Neutrophil (primary cell): ENCODE measurements around the gene ALG12.
A peak's percentile ranks its signal among the peaks of the same experiment; 100 is the strongest.

Source experiments
- H3K27ac ChIP-seq: fragments of 200-600 bp; sonication (generic); 2 replicates; pipeline ENCODE4 v1.5.1; 2016; ENCODE audit warnings: mild to moderate bottlenecking, moderate library complexity
- H3K27me3 ChIP-seq: fragments of 200-600 bp; sonication (generic); 2 replicates; pipeline ENCODE4 v1.6.0; 2016; ENCODE audit warnings: mild to moderate bottlenecking
- H3K36me3 ChIP-seq: fragments of 200-600 bp; sonication (generic); 2 replicates; pipeline ENCODE4 v1.5.1; 2017
- H3K4me1 ChIP-seq, 2 experiments: fragments of 200-600 bp in 1 of 2; sonication (generic) in 1 of 2; 1 replicate in 1 of 2; 2 replicates in 1 of 2; pipeline versions ENCODE4 v1.5.1 to v1.6.1; 2013 to 2016; ENCODE audit warnings: low read depth in 1 of 2, low read length in 1 of 2, mild to moderate bottlenecking in 1 of 2, moderate library complexity in 1 of 2; ENCODE audit not compliant: control insufficient read depth in 1 of 2, insufficient read depth in 1 of 2
- H3K4me3 ChIP-seq, 2 experiments: fragments of 200-600 bp in 1 of 2; sonication (generic) in 1 of 2; 1 replicate in 1 of 2; 2 replicates in 1 of 2; pipeline ENCODE4 v1.5.1; 2013 to 2016; ENCODE audit warnings: low read depth in 1 of 2, low read length in 1 of 2, mild to moderate bottlenecking in 1 of 2, moderate library complexity in 1 of 2
- H3K9me3 ChIP-seq: fragments of 200-600 bp; sonication (generic); 2 replicates; pipeline ENCODE4 v1.5.1; 2016
- TF ChIP-seq, protein P1 (sequence below): fragments of 200-600 bp; sonication (generic); IDR thresholded peaks from 2 replicates; pipeline ENCODE4 v1.5.1; 2016; ENCODE audit warnings: antibody characterized with exemption

ALG12 gene

GRCh38 chr22:49926916-49927315 lies 8.7 kb upstream of the ALG12 start:
- H3K4me3 ChIP-seq: no peak overlapping the region
- TF ChIP-seq, protein P1, sequence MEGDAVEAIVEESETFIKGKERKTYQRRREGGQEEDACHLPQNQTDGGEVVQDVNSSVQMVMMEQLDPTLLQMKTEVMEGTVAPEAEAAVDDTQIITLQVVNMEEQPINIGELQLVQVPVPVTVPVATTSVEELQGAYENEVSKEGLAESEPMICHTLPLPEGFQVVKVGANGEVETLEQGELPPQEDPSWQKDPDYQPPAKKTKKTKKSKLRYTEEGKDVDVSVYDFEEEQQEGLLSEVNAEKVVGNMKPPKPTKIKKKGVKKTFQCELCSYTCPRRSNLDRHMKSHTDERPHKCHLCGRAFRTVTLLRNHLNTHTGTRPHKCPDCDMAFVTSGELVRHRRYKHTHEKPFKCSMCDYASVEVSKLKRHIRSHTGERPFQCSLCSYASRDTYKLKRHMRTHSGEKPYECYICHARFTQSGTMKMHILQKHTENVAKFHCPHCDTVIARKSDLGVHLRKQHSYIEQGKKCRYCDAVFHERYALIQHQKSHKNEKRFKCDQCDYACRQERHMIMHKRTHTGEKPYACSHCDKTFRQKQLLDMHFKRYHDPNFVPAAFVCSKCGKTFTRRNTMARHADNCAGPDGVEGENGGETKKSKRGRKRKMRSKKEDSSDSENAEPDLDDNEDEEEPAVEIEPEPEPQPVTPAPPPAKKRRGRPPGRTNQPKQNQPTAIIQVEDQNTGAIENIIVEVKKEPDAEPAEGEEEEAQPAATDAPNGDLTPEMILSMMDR: no peak
- H3K9me3 ChIP-seq: no peaks in the 10 kb centered on the region
- peaks cover 11% of the 10 kb centered on the region for H3K27me3 ChIP-seq
- H3K4me1 ChIP-seq: peaks cover 40 to 41% of the 10 kb centered on the region in 2 experiments
- H3K27ac ChIP-seq: no peak overlapping the region
- no peaks in the 10 kb centered on the region for H3K36me3 ChIP-seq

- peak overlapping the region; percentile 37 to 54 for H3K4me3 ChIP-seq
- no peaks in the 10 kb centered on the region for H3K9me3 ChIP-seq
- TF ChIP-seq, protein P1: no peak
- peak overlapping the region; percentile 79 for H3K27ac ChIP-seq
- H3K36me3 ChIP-seq: peaks cover 3% of the 10 kb centered on the region
- H3K4me1 ChIP-seq: peaks cover 27 to 28% of the 10 kb centered on the region in 2 experiments
- H3K27me3 ChIP-seq: peaks cover 11% of the 10 kb centered on the region
Observed at GRCh38 chr22:49925525-49926128, 7.4 kb upstream of the ALG12 start.

DNA sequence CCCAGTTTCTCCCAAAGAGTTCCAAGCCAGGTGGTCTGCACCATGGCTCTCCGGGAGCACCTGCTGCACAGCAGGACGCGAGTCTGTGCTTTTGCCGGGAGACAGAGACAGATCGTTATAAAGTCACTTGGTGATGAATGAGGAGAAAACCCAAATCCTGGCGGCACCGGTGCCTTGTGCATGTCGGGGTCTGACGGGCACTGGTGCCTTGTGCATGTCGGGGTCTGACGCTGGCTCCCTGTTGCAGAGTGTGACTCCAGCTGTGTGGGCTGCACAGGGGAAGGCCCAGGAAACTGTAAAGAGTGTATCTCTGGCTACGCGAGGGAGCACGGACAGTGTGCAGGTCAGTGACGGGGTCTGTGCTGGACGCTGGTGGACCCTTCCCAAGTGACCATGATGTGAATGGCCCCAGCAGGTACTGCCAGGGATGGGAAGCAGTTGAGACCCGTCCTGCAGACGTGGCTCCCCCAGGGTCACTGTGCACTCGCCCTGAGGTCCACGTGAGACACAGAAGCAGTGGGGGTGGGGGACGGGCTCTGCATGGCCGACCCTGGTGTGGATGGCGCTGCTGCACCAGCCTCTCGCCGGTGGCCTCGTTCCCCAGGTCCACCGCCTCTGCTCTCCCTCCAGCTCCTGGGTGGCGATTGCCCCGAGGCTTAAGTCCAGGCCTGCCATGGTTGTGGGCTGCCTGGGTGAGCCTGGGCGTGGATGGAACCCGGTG lies 6.0 kb upstream of the ALG12 start:
- Histone ChIP-seq H3K27ac (no peak overlapping the region), H3K4me3 (no peak overlapping the region), H3K36me3 (peaks cover 3% of the 10 kb centered on the region), H3K4me1 (peaks cover 16 to 18% of the 10 kb centered on the region in 2 experiments), H3K27me3 (peaks cover 10% of the 10 kb centered on the region), H3K9me3 (no peaks in the 10 kb centered on the region)
- TF ChIP-seq, protein P1: no peak

- H3K4me3 ChIP-seq: no peak overlapping the region
- H3K36me3 ChIP-seq: peaks cover 3% of the 10 kb centered on the region
- TF ChIP-seq, protein P1: no peak
- H3K27ac ChIP-seq: no peak overlapping the region
- peaks cover 2% of the 10 kb centered on the region for H3K27me3 ChIP-seq
- H3K4me1 ChIP-seq: peaks cover 19 to 23% of the 10 kb centered on the region in 2 experiments
- H3K9me3 ChIP-seq: no peaks in the 10 kb centered on the region
Observed at GRCh38 chr22:49923445-49923844, 5.2 kb upstream of the ALG12 start.

- TF ChIP-seq, protein P1: no peak
- Histone ChIP-seq H3K9me3 (no peaks in the 10 kb centered on the region), H3K27ac (no peak overlapping the region), H3K36me3 (peaks cover 3% of the 10 kb centered on the region), H3K4me3 (no peak overlapping the region), H3K27me3 (no peaks in the 10 kb centered on the region), H3K4me1 (peaks cover 21 to 23% of the 10 kb centered on the region in 2 experiments)
Observed at GRCh38 chr22:49922926-49923325, 4.7 kb upstream of the ALG12 start.
